IMR-90 (cell line): ENCODE measurements around the gene FDPS. TPM values are rescaled to one million over a fixed set of nuclear protein-coding genes. Genes with fewer than 3 reads are reported as not detected.

Source experiments
- ATAC-seq: fragments of 200-7000 bp; cut with Tn5 transposase; 2 replicates; pipeline ENCODE4 v1.9.1; 2020; ENCODE audit warnings: low read depth, mild to moderate bottlenecking, moderate library complexity
- Bru-seq: library from RNA; stranded (reverse); fragments of 400-500 nt; gene quantifications from one replicate; lab custom pipeline; 2021; lab: Mats Ljungman, UMichigan
- BruChase-seq, 2 experiments: library from RNA; stranded (reverse); fragments of 400-500 nt; gene quantifications; one replicate each; lab custom pipeline; 2021; lab: Mats Ljungman, UMichigan
- BruUV-seq: library from RNA; stranded (reverse); fragments of 400-500 nt; replicated peaks from 2 replicates; lab custom pipeline; 2021; lab: Mats Ljungman, UMichigan
- CTCF ChIA-PET: fragments of 300-600 bp; formaldehyde crosslinking; extraction: SDS; loops from one replicate; lab custom pipeline; 2021; ENCODE audit warnings: antibody characterized with exemption; lab: Yijun Ruan, JAX
- POLR2A ChIA-PET: fragments of 300-600 bp; sonication (Branson Sonifier 250); formaldehyde crosslinking; loops from one replicate; lab custom pipeline; 2022; ENCODE audit warnings: antibody characterized with exemption; ENCODE audit not compliant: unreplicated experiment; lab: Charles Lee
- DNase-seq: peaks from one replicate; pipeline ENCODE4 v3.0.0; 2013
- H2AFZ ChIP-seq: replicated peaks from 2 replicates; pipeline ENCODE3; 2013; ENCODE audit warnings: low read length, mild to moderate bottlenecking; ENCODE audit not compliant: poor library complexity
- H2AK5ac ChIP-seq: 2 replicates; pipeline ENCODE4 v1.6.1; 2013; ENCODE audit warnings: low read depth, low read length, inconsistent platforms
- H2AK9ac ChIP-seq: replicated peaks from 2 replicates; pipeline ENCODE3; 2013; ENCODE audit warnings: mild to moderate bottlenecking, low read depth, low read length, moderate library complexity; ENCODE audit not compliant: poor library complexity
- H2BK120ac ChIP-seq: 2 replicates; pipeline ENCODE4 v1.6.1; 2013; ENCODE audit warnings: low read depth, low read length, inconsistent platforms
- H2BK15ac ChIP-seq: 3 replicates; pipeline ENCODE4 v1.6.1; 2013; ENCODE audit warnings: low read depth, low read length, inconsistent platforms
- H2BK20ac ChIP-seq: 2 replicates; pipeline ENCODE4 v1.6.1; 2013; ENCODE audit warnings: low read depth, mild to moderate bottlenecking, inconsistent platforms, low read length, moderate library complexity
- H2BK5ac ChIP-seq: 2 replicates; pipeline ENCODE4 v1.6.1; 2013; ENCODE audit warnings: mild to moderate bottlenecking, low read depth, low read length, inconsistent platforms; ENCODE audit not compliant: poor library complexity, severe bottlenecking
- H3K14ac ChIP-seq: replicated peaks from 2 replicates; pipeline ENCODE4 v1.6.1; 2013; ENCODE audit warnings: low read depth, low read length, inconsistent platforms
- H3K18ac ChIP-seq: 2 replicates; pipeline ENCODE4 v1.6.1; 2013; ENCODE audit warnings: low read depth, low read length, control low read depth
- H3K23ac ChIP-seq: 2 replicates; pipeline ENCODE4 v1.6.1; 2013; ENCODE audit warnings: low read depth, low read length, inconsistent platforms
- H3K27ac ChIP-seq: 2 replicates; pipeline ENCODE4 v1.5.1; 2013; ENCODE audit warnings: mild to moderate bottlenecking, control low read depth, low read length; ENCODE audit not compliant: insufficient read depth
- H3K27me3 ChIP-seq: 2 replicates; pipeline ENCODE4 v1.6.1; 2013; ENCODE audit warnings: low read length; ENCODE audit not compliant: control insufficient read depth, insufficient read depth
- H3K36me3 ChIP-seq: 2 replicates; pipeline ENCODE4 v1.6.1; 2013; ENCODE audit warnings: low read length, mixed read lengths; ENCODE audit not compliant: control insufficient read depth, insufficient read depth
- H3K4ac ChIP-seq: 2 replicates; pipeline ENCODE4 v1.6.1; 2013; ENCODE audit warnings: low read depth, low read length, inconsistent platforms
- H3K4me1 ChIP-seq: 2 replicates; pipeline ENCODE4 v1.6.1; 2013; ENCODE audit warnings: low read length, mixed read lengths; ENCODE audit not compliant: control insufficient read depth, insufficient read depth
- H3K4me2 ChIP-seq: 2 replicates; pipeline ENCODE4 v1.6.1; 2013; ENCODE audit warnings: low read depth, mild to moderate bottlenecking, control low read depth, low read length, moderate library complexity
- H3K4me3 ChIP-seq: 2 replicates; pipeline ENCODE4 v1.5.1; 2013; ENCODE audit warnings: low read depth, mild to moderate bottlenecking, control low read depth, low read length, moderate library complexity; ENCODE audit not compliant: insufficient read depth
- H3K56ac ChIP-seq: 2 replicates; pipeline ENCODE4 v1.6.1; 2013; ENCODE audit warnings: low read length, inconsistent platforms; ENCODE audit not compliant: insufficient read depth; ENCODE audit errors: extremely low read depth
- H3K79me1 ChIP-seq, 2 experiments: 2 replicates each; pipeline ENCODE4 v1.6.1; 2013; ENCODE audit warnings: low read length in 2 of 2, inconsistent platforms in 1 of 2, low read depth in 1 of 2
- H3K9ac ChIP-seq: 2 replicates; pipeline ENCODE4 v1.6.1; 2013; ENCODE audit warnings: low read depth, low read length, control low read depth
- H3K9me1 ChIP-seq: 2 replicates; pipeline ENCODE4 v1.6.1; 2013; ENCODE audit warnings: low read length, inconsistent platforms; ENCODE audit not compliant: insufficient read depth
- H3K9me3 ChIP-seq: 2 replicates; pipeline ENCODE4 v1.6.1; 2013; ENCODE audit warnings: low read length; ENCODE audit not compliant: control insufficient read depth, insufficient read depth
- H4K20me1 ChIP-seq: 2 replicates; pipeline ENCODE4 v1.6.1; 2013; ENCODE audit warnings: low read length, inconsistent platforms; ENCODE audit not compliant: insufficient read depth
- H4K5ac ChIP-seq: 2 replicates; pipeline ENCODE4 v1.6.1; 2013; ENCODE audit warnings: mild to moderate bottlenecking, low read depth, low read length, control low read depth
- H4K8ac ChIP-seq, 2 experiments: 2 replicates each; pipeline ENCODE4 v1.6.1; 2013; ENCODE audit warnings: low read depth in 2 of 2, low read length in 2 of 2, control low read depth in 1 of 2, inconsistent platforms in 1 of 2
- H4K91ac ChIP-seq: 2 replicates; pipeline ENCODE4 v1.6.1; 2013; ENCODE audit warnings: low read depth, low read length, inconsistent platforms; ENCODE audit not compliant: insufficient read depth
- CHD1 ChIP-seq: IDR thresholded peaks from 2 replicates; pipeline ENCODE4 v1.6.1; 2012; ENCODE audit warnings: low read depth, low read length, improper control_type of control experiment
- FOS ChIP-seq: fragments of 150-350 bp; IDR thresholded peaks from 2 replicates; pipeline ENCODE4 v1.6.1; 2016; ENCODE audit warnings: low read depth, low read length
- MAFK ChIP-seq: IDR thresholded peaks from 2 replicates; pipeline ENCODE4 v1.6.1; 2012; ENCODE audit warnings: low read depth, low read length, improper control_type of control experiment
- MAZ ChIP-seq: IDR thresholded peaks from 2 replicates; pipeline ENCODE4 v1.6.1; 2012; ENCODE audit warnings: low read depth, mild to moderate bottlenecking, low read length, improper control_type of control experiment, moderate library complexity, borderline replicate concordance
- MXI1 ChIP-seq: IDR thresholded peaks from 2 replicates; pipeline ENCODE4 v1.6.1; 2012; ENCODE audit warnings: low read depth, mild to moderate bottlenecking, low read length, moderate library complexity, borderline replicate concordance
- NFE2L2 ChIP-seq: fragments of 150-350 bp; IDR thresholded peaks from 2 replicates; pipeline ENCODE4 v1.6.1; 2016; ENCODE audit warnings: low read depth, mild to moderate bottlenecking, low read length
- POLR2A ChIP-seq: IDR thresholded peaks from 2 replicates; pipeline ENCODE4 v1.6.1; 2012; ENCODE audit warnings: mild to moderate bottlenecking, low read depth, low read length
- RAD21 ChIP-seq: IDR thresholded peaks from 2 replicates; pipeline ENCODE4 v1.6.1; 2012; ENCODE audit warnings: low read length, improper control_type of control experiment
- WGBS, 2 experiments: methylation state at CpG; one replicate each; pipeline versions ENCODE4 v1.1.5 to v1.1.7; 2013; ENCODE audit warnings: missing lambda C conversion rate in 2 of 2; ENCODE audit not compliant: insufficient read length in 1 of 2; ENCODE audit errors: extremely low coverage in 2 of 2; 5-methylcytosine and 5-hydroxymethylcytosine counted together
- dilution Hi-C: fragments of 300-500 bp; cut with HindIII; formaldehyde crosslinking; loops from one replicate; pipeline ENCODE4 v1.14.3; 2018; ENCODE audit warnings: low sequenced_read_pairs; ENCODE audit not compliant: unreplicated experiment
- in situ Hi-C: fragments of 300-500 bp; cut with MboI; formaldehyde crosslinking; loops from 3 replicates; pipeline ENCODE4 v1.14.3; 2019; ENCODE audit warnings: low sequenced_read_pairs, inconsistent platforms, mixed read lengths
- intact Hi-C: fragments of 100-400 bp; cut with micrococcal nuclease; formaldehyde crosslinking; loops from 2 replicates; pipeline ENCODE4 v1.10.0; 2022
- long read RNA-seq: library from polyadenylated mRNA; unstranded; transcript quantifications from one replicate; pipeline ENCODE4 v2.0.0, GENCODE V29; 2021; ENCODE audit not compliant: unreplicated experiment
- polyA plus RNA-seq, 3 experiments: library from polyadenylated mRNA; depleted of rRNA; stranded (reverse); fragments of >200 nt; gene quantifications; 2 replicates each; pipeline ENCODE4 v1.2.3, GENCODE V29; 2012; ENCODE audit warnings: low replicate concordance in 1 of 3
- total RNA-seq: library from RNA; depleted of rRNA; stranded (reverse); fragments of >200 nt; gene quantifications from 2 replicates; pipeline ENCODE4 v1.2.3, GENCODE V29; 2012; rRNA removed
- TF ChIP-seq, protein P1 (sequence below): conservative IDR thresholded peaks from 2 replicates; pipeline ENCODE4 v1.5.1; 2012; ENCODE audit warnings: mild to moderate bottlenecking, low read depth, low read length, improper control_type of control experiment
- TF ChIP-seq, protein P2 (sequence below): fragments of 150-350 bp; IDR thresholded peaks from 2 replicates; pipeline ENCODE4 v1.6.1; 2017; ENCODE audit warnings: mild to moderate bottlenecking, antibody characterized with exemption, low read length, low read depth

FDPS gene
- total RNA-seq (176 and 191 TPM in 2 replicates), polyA plus RNA-seq (2012; rRNA removed) (183 and 186 TPM in 2 replicates), Bru-seq, nascent RNA (percentile 85 among the genes with signal in this experiment), BruChase-seq, experiment 1, labeled RNA remaining after a 6-hour chase (percentile 96 among the genes with signal in this experiment), BruChase-seq, experiment 2, labeled RNA remaining after a 2-hour chase (percentile 95 among the genes with signal in this experiment)
- 89.2 and 302 TPM in 2 replicates for polyA plus RNA-seq (2012; cell fraction: cytosol; rRNA removed)
- polyA plus RNA-seq (2012; cell fraction: nucleus; rRNA removed; ENCODE audit: low replicate concordance): 127 and 231 TPM in 2 replicates
- long read RNA-seq, transcript FDPS-221 (10 exons, 1,198 nt): minor isoform, 6 of 69 reads
- long read RNA-seq, transcript FDPS-203 (10 exons, 1,256 nt): minor isoform, 14 of 69 reads
- long read RNA-seq, transcript FDPS-206 (10 exons, 1,178 nt): major isoform, 24 of 69 reads
- long read RNA-seq, partial matches to known transcripts: 10 of 69 reads
- long read RNA-seq, other reads (novel, unspliced or antisense): 11 of 69 reads

DNA sequence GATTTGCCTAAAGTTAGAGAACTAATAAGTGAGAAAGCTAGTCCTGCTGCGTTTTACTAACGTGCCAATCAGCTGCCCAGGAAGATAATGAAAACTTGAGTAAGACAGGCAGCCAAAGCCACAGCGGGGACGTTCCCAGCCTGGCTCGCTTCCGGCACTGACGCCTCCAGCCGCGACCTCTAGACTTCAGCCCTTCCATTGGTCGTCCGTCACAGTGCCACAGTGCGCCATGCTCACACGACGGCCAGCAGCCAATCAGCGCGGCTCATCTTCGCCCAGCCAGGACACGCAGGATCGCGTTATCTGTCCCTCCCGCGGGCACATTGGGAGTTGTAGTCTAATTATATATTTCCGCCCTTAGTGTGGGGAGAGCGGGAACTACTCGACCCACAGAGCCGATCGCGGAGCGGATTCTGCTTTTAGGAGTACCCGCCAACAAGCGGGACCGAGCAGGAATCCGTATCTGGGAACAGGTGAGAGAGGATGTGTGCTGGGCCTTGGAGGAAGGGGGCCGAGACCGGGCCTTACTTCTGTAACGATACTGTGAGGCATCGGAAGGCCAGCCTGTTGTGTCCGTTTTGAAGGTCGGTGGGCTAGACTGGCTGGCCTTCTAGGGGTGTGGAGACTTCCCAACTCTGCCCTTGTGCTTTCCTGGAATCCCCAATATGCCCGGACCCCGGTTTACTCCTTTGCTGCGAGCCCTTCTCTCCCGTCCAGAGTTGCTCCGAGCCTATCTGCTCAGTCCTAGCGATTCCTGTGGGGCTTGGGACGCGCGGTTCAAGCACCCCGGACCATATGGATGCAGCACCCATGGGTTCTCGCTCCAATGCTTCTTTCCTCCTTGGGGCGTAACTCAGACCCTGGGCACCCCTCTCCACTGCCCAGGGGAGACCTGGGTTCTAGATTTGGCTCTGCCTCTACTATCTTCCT, at the start of gene FDPS:
TSS of gene FDPS (plus strand) at position 374 of the 930 bp plus-strand sequence. CDS start 924 bp downstream, outside the sequence.
- WGBS, 2 experiments: 2% methylated on average over 32 of the region's 51 CpGs; no CpG with 5 or more reads in 1 of the 2 experiments
- Histone ChIP-seq H2AK9ac (peak within 1 kb of the TSS; percentile 99), H3K18ac (peak within 1 kb of the TSS; percentile 53; the same call in 1 of the 2 replicates), H2AK5ac (peak within 1 kb of the TSS; percentile 83), H3K9ac (peak within 1 kb of the TSS; percentile 88), H3K9me3 (no peaks in the 10 kb centered on the region), H3K9me1 (peaks cover 7% of the 10 kb centered on the region; the same call in 1 of the 2 replicates), H3K36me3 (peaks cover 10% of the 10 kb centered on the region), H4K20me1 (no peaks in the 10 kb centered on the region), H3K56ac (peak within 1 kb of the TSS; percentile 90), H3K79me1 (peaks cover 15 to 41% of the 10 kb centered on the region in 2 experiments), H4K5ac (peak within 1 kb of the TSS; percentile 74), H3K14ac (peak within 1 kb of the TSS; percentile 95), H2AFZ (peak within 1 kb of the TSS; percentile 95), H2BK15ac (peak within 1 kb of the TSS; percentile 20; the same call in 1 of the 3 replicates), H4K91ac (peak within 1 kb of the TSS; percentile 78), H4K8ac (peak within 1 kb of the TSS; percentile 70 to 100), H3K4me2 (peak within 1 kb of the TSS; percentile 96), H3K23ac (peak within 1 kb of the TSS; percentile 81; the same call in 1 of the 2 replicates), H3K27me3 (no peaks in the 10 kb centered on the region), H2BK5ac (peak within 1 kb of the TSS; percentile 77), H3K4ac (peak within 1 kb of the TSS; percentile 85), H3K27ac (peak within 1 kb of the TSS; percentile 72), H2BK20ac (no peak within 1 kb of the TSS), H3K4me1 (peaks cover 4% of the 10 kb centered on the region), H3K4me3 (peak within 1 kb of the TSS; percentile 62), H2BK120ac (peak within 1 kb of the TSS; percentile 52)
- intact Hi-C loops: loop anchor here (1.0 to 5.0 kb wide), 2 partner anchors 31 to 46 kb away; partner anchors contain the start of genes HCN3 and SCAMP3
- in situ Hi-C loops: no loop called here
- TSS peak; percentile 87 for BruUV-seq
- POLR2A ChIA-PET: no interaction called here
- dilution Hi-C loops: no loop called here
- CTCF ChIA-PET: interaction anchor here (0.6 to 1.3 kb wide), 3 partner anchors 16 to 1536 kb away, joined by 3 to 4 read pairs (median 3); no protein-coding TSS in a partner anchor
- peak; percentile 99 for ATAC-seq
- peak; percentile 99 for DNase-seq
- TF ChIP-seq MAZ (peak; percentile 30; the same call in 1 of the 2 replicates), CHD1 (no peak), FOS (no peak), NFE2L2 (no peak), RAD21 (no peak), MAFK (no peak), MXI1 (peak; percentile 36; the same call in 1 of the 2 replicates), POLR2A (peak; percentile 84)
- TF ChIP-seq, protein P1, sequence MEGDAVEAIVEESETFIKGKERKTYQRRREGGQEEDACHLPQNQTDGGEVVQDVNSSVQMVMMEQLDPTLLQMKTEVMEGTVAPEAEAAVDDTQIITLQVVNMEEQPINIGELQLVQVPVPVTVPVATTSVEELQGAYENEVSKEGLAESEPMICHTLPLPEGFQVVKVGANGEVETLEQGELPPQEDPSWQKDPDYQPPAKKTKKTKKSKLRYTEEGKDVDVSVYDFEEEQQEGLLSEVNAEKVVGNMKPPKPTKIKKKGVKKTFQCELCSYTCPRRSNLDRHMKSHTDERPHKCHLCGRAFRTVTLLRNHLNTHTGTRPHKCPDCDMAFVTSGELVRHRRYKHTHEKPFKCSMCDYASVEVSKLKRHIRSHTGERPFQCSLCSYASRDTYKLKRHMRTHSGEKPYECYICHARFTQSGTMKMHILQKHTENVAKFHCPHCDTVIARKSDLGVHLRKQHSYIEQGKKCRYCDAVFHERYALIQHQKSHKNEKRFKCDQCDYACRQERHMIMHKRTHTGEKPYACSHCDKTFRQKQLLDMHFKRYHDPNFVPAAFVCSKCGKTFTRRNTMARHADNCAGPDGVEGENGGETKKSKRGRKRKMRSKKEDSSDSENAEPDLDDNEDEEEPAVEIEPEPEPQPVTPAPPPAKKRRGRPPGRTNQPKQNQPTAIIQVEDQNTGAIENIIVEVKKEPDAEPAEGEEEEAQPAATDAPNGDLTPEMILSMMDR: no peak
- TF ChIP-seq, protein P2, sequence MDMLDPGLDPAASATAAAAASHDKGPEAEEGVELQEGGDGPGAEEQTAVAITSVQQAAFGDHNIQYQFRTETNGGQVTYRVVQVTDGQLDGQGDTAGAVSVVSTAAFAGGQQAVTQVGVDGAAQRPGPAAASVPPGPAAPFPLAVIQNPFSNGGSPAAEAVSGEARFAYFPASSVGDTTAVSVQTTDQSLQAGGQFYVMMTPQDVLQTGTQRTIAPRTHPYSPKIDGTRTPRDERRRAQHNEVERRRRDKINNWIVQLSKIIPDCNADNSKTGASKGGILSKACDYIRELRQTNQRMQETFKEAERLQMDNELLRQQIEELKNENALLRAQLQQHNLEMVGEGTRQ: peak; percentile 90
